GM18505 (cell line): ENCODE data around the gene DNER.
A peak's percentile ranks its signal among the peaks of the same experiment; 100 is the strongest.
"Not testable (repeated sequence)": the region's sequence is repeated elsewhere in the genome, so short reads cannot be mapped to it uniquely, and the experiment has no call there.

Experiments
- ATAC-seq: cut with Tn5 transposase; IDR thresholded peaks from one replicate; pipeline ENCODE4 v1.9.1; 2021; ENCODE audit not compliant: unreplicated experiment
- POLR2A ChIP-seq: IDR thresholded peaks from 4 replicates; pipeline ENCODE4 v1.6.1; 2011; ENCODE audit warnings: borderline replicate concordance; ENCODE audit not compliant: insufficient read depth, insufficient read length; ENCODE audit errors: extremely low read depth

DNER gene

GRCh38 chr2:229726643-229727042, 12.3 kb upstream of the DNER start:
- ATAC-seq: no peak
- TF ChIP-seq POLR2A: no peak

- ATAC-seq: no peak
- TF ChIP-seq POLR2A: no peak
These were observed 11.6 kb upstream of the DNER start for GRCh38 chr2:229725716-229726574.

- not testable (repeated sequence) for ATAC-seq
These were observed 8.8 kb upstream of the DNER start for GRCh38 chr2:229723192-229723591.

GRCh38 chr2:229719926-229720647, 5.7 kb upstream of the DNER start:
- no peak for ATAC-seq
- no peak for TF ChIP-seq POLR2A

GRCh38 chr2:229718057-229718456, 3.7 kb upstream of the DNER start:
- ATAC-seq: no peak
- TF ChIP-seq POLR2A: no peak

GRCh38 chr2:229715895-229716507, 1.6 kb upstream of the DNER start:
- no peak for ATAC-seq
- no peak for TF ChIP-seq POLR2A

GRCh38 chr2:229714736-229715541, 584 bp upstream of the DNER start:
- ATAC-seq: peak; percentile 19
- TF ChIP-seq POLR2A: no peak

- ATAC-seq: peak; percentile 28
- TF ChIP-seq POLR2A: no peak
These were observed 830 bp downstream of the DNER start for GRCh38 chr2:229713371-229714079.

- ATAC-seq: no peak
- TF ChIP-seq POLR2A: no peak
These were observed 2.2 kb downstream of the DNER start for GRCh38 chr2:229712136-229712535.

GRCh38 chr2:229708335-229708734, 6.0 kb downstream of the DNER start:
- no peak for ATAC-seq
- TF ChIP-seq POLR2A: no peak

GRCh38 chr2:229703909-229704630, 10.3 kb downstream of the DNER start:
- ATAC-seq: no peak
- no peak for TF ChIP-seq POLR2A

GRCh38 chr2:229701716-229702115, 12.6 kb downstream of the DNER start:
- TF ChIP-seq POLR2A: no peak
- no peak for ATAC-seq
